Measurements from ENCODE around the gene CPPED1. TPM values are rescaled to one million over a fixed set of nuclear protein-coding genes. Genes with fewer than 3 reads are reported as not detected.

The CPPED1 gene
- total and polyA plus RNA-seq, 4 donors, result 16.9 to 25.3 (median 19.8) TPM

- no peaks in the 10 kb centered on the region for H3K4me1 ChIP-seq (ENCODE audit: control insufficient read depth in 1 of 2, insufficient read depth in 2 of 2, low read length in 2 of 2)
- H3K27me3 ChIP-seq (ENCODE audit: control insufficient read depth in 1 of 2, insufficient read depth in 2 of 2, low read length in 1 of 2), result no peaks in the 10 kb centered on the region
- DNase-seq, result no peak
- intact Hi-C loops (cut with DNase I), result no loop called here
- 77 to 84% methylated on average over 8 of the region's 8 CpGs for WGBS, 2 donors
- no peaks in the 10 kb centered on the region for H3K36me3 ChIP-seq (ENCODE audit: control insufficient read depth in 1 of 2, insufficient read depth in 2 of 2, low read length in 1 of 2)
- no peaks in the 10 kb centered on the region for H3K9me3 ChIP-seq (ENCODE audit: control insufficient read depth, low read length)
- no peak overlapping the region for H3K4me3 ChIP-seq (ENCODE audit: low read length in 2 of 2)
- H3K27ac ChIP-seq (ENCODE audit: low read depth in 1 of 2, low read length in 2 of 2), result no peak overlapping the region
- ATAC-seq (ENCODE audit: low FRiP score), result no peak
Measured at GRCh38 chr16:12609937-12610699, 193.6 kb downstream of the CPPED1 start.

Small RNA genes lying within 50 kb of the gene (microRNA-seq; reads per million reads assigned to microRNA genes)
- gene MIR4718, result 0 reads per million in 2 donors

Other genes with a start within 250 kb of the CPPED1 start
- gene SHISA9, start 97.7 kb upstream of the CPPED1 start, total RNA-seq, result under 1 TPM; 0.10 to 0.39 TPM
- gene SHISA9, start 97.7 kb upstream of the CPPED1 start, polyA plus RNA-seq, result under 1 TPM in 1 of 2 donors, not detected in 1; 0.25 TPM

Measured in aorta (tissue), 5 donors.